ENCODE results near the gene GNB1L. TPM values are rescaled to one million over a fixed set of nuclear protein-coding genes. Genes with fewer than 3 reads are reported as not detected.
"Not testable (repeated sequence)": the region's sequence is repeated elsewhere in the genome, so short reads cannot be mapped to it uniquely, and the experiment has no call there.

The GNB1L gene
- total RNA-seq, 2 donors from 2014 or later, result 5.6 to 12.0 TPM

DNA sequence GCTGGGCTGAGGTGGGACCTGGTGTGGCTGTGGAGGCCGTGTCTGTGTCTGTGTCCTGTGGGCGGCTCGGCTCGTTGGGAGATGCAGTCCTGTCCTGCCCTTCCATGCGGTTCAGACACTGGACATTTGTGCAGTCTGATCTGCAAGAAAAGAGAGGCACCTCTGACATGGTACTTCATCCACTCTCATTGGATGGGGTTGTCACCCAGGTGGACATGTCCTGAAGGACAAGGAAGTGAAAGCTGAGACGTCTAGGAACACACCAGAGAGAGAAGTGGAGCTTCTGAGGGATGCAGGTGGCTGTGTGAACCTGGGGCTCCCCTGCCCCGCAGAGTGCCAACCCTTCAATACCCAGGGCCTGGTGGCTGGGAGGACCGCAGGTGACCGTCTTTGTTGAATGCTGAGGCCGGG, 75.7 kb downstream of the GNB1L start:
- intact Hi-C loops (cut with DNase I), result no loop called here
- no peak overlapping the region for H3K4me3 ChIP-seq
- H3K9me3 ChIP-seq, result no peaks in the 10 kb centered on the region
- TF ChIP-seq CTCF (IDR thresholded peaks at IDR 0.05), result no peak
- no peak for TF ChIP-seq POLR2AphosphoS5 (IDR thresholded peaks at IDR 0.05)
- no peak for TF ChIP-seq POLR2A (IDR thresholded peaks at IDR 0.05)
- no peak for DNase-seq (ENCODE audit: low spot score)
- H3K27ac ChIP-seq, result no peak overlapping the region
- no peaks in the 10 kb centered on the region for H3K27me3 ChIP-seq (replicated peaks; ENCODE audit: insufficient read depth)
- H3K4me1 ChIP-seq (replicated peaks), result no peaks in the 10 kb centered on the region
- 89% methylated on average over 10 of the region's 10 CpGs for WGBS
- no peaks in the 10 kb centered on the region for H3K36me3 ChIP-seq

DNA sequence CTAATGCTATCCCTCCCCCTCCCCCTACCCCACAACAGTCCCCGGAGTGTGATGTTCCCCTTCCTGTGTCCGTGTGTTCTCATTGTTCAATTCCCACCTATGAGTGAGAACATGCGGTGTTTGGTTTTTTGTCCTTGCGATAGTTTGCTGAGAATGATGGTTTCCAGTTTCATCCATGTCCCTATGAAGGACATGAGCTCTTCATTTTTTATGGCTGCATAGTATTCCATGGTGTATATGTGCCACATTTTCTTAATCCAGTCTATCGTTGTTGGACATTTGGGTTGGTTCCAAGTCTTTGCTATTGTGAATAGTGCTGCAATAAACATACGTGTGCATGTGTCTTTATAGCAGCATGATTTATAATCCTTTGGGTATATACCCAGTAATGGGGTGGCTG, 77.5 kb downstream of the GNB1L start:
- H3K36me3 ChIP-seq; H3K27ac ChIP-seq; H3K4me3 ChIP-seq; H3K27me3 ChIP-seq (replicated peaks; ENCODE audit: insufficient read depth); H3K4me1 ChIP-seq (replicated peaks); DNase-seq (ENCODE audit: low spot score); intact Hi-C loops (cut with DNase I); H3K9me3 ChIP-seq: not testable (repeated sequence)
- 81% methylated on average over 6 of the region's 6 CpGs for WGBS

- H3K27me3 ChIP-seq (replicated peaks; ENCODE audit: insufficient read depth), result no peaks in the 10 kb centered on the region
- WGBS, result 56% methylated on average over 18 of the region's 18 CpGs
- intact Hi-C loops (cut with DNase I), result no loop called here
Observed at GRCh38 chr22:19776433-19777031, 78.1 kb downstream of the GNB1L start.

GRCh38 chr22:19775496-19776325, 79.0 kb downstream of the GNB1L start:
- intact Hi-C loops (cut with DNase I), result no loop called here
- H3K27ac ChIP-seq, result no peak overlapping the region
- no peak overlapping the region for H3K4me3 ChIP-seq
- DNase-seq (ENCODE audit: low spot score), result no peak
- no peaks in the 10 kb centered on the region for H3K36me3 ChIP-seq
- no peaks in the 10 kb centered on the region for H3K9me3 ChIP-seq
- no peaks in the 10 kb centered on the region for H3K27me3 ChIP-seq (replicated peaks; ENCODE audit: insufficient read depth)
- no peaks in the 10 kb centered on the region for H3K4me1 ChIP-seq (replicated peaks)
- TF ChIP-seq CTCF (IDR thresholded peaks at IDR 0.05) (no peak), POLR2A (IDR thresholded peaks at IDR 0.05) (no peak), POLR2AphosphoS5 (IDR thresholded peaks at IDR 0.05) (no peak)
- WGBS, result 93% methylated on average over 14 of the region's 24 CpGs

More at GRCh38 chr22:19776433-19777031, 78.1 kb downstream of the GNB1L start:
- Histone ChIP-seq H3K4me3 (no peak overlapping the region), H3K36me3 (no peaks in the 10 kb centered on the region), H3K27ac (no peak overlapping the region), H3K4me1 (replicated peaks) (no peaks in the 10 kb centered on the region), H3K9me3 (no peaks in the 10 kb centered on the region)
- no peak for DNase-seq (ENCODE audit: low spot score)
- TF ChIP-seq POLR2AphosphoS5 (IDR thresholded peaks at IDR 0.05) (no peak), POLR2A (IDR thresholded peaks at IDR 0.05) (no peak), CTCF (IDR thresholded peaks at IDR 0.05) (no peak)

DNA sequence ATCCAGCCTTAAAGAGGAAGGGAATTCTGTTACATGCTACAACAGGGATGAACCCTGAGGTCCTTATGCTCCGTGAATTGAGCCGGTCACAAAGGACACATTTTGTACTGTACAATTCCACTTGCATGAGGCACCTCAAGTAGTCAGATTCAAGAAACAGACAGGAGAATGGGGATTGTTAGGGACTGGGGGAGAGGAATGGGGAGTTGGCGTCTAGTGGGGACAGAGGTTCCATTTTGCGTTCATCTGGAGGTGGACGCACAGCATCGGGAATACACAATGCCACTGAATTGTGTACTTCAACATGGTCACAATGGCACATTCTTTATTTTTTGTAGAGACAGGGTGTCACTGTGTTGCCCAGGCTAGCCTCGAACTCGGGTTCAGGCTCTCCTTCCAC, 80.0 kb downstream of the GNB1L start:
- Histone ChIP-seq H3K4me1 (replicated peaks) (no peaks in the 10 kb centered on the region), H3K9me3 (no peaks in the 10 kb centered on the region), H3K36me3 (no peaks in the 10 kb centered on the region), H3K27ac (no peak overlapping the region), H3K4me3 (no peak overlapping the region), H3K27me3 (replicated peaks; ENCODE audit: insufficient read depth) (no peaks in the 10 kb centered on the region)
- 95% methylated on average over 8 of the region's 8 CpGs for WGBS
- TF ChIP-seq POLR2A (IDR thresholded peaks at IDR 0.05) (no peak), POLR2AphosphoS5 (IDR thresholded peaks at IDR 0.05) (no peak), CTCF (IDR thresholded peaks at IDR 0.05) (no peak)
- no peak for DNase-seq (ENCODE audit: low spot score)
- intact Hi-C loops (cut with DNase I), result no loop called here

Data from prostate gland (tissue), 2 donors.